Measurements from ENCODE around the gene DMRTB1. TPM values are rescaled to one million over a fixed set of nuclear protein-coding genes. Genes with fewer than 3 reads are reported as not detected.
A peak's percentile ranks its signal among the peaks of the same experiment; 100 is the strongest.

DMRTB1 gene
- total RNA-seq: not detected

GRCh38 chr1:53459321-53460175 lies at the start of gene DMRTB1:
DMRTB1 (plus strand) TSS chr1:53459399; CDS start chr1:53459454, 55 bp downstream.
- Mint-ChIP-seq H3K27me3 (no peaks in the 10 kb centered on the region), H3K4me1 (no peaks in the 10 kb centered on the region), H3K36me3 (ENCODE audit: low read depth) (no peaks in the 10 kb centered on the region), H3K27ac (no peak within 1 kb of the TSS), H3K4me3 (no peak within 1 kb of the TSS), H3K9me3 (no peaks in the 10 kb centered on the region)
- ATAC-seq (replicated peaks): no peak

GRCh38 chr1:53409695-53410094 lies 49.5 kb upstream of the DMRTB1 start:
- no peaks in the 10 kb centered on the region for H3K9me3 Mint-ChIP-seq
- no peak overlapping the region for H3K4me3 Mint-ChIP-seq
- no peak for ATAC-seq (replicated peaks)
- peak overlapping the region; percentile 84 for H3K27ac Mint-ChIP-seq
- peaks cover 34% of the 10 kb centered on the region for H3K4me1 Mint-ChIP-seq
- H3K27me3 Mint-ChIP-seq: no peaks in the 10 kb centered on the region
- H3K36me3 Mint-ChIP-seq (ENCODE audit: low read depth): no peaks in the 10 kb centered on the region

- H3K36me3 Mint-ChIP-seq (ENCODE audit: low read depth): no peaks in the 10 kb centered on the region
- H3K4me3 Mint-ChIP-seq: peak overlapping the region; percentile 5
- H3K4me1 Mint-ChIP-seq: peaks cover 34% of the 10 kb centered on the region
- H3K9me3 Mint-ChIP-seq: no peaks in the 10 kb centered on the region
- no peak for ATAC-seq (replicated peaks)
- peak overlapping the region; percentile 84 for H3K27ac Mint-ChIP-seq
- no peaks in the 10 kb centered on the region for H3K27me3 Mint-ChIP-seq
These were observed 49.1 kb upstream of the DMRTB1 start for GRCh38 chr1:53410100-53410541.

GRCh38 chr1:53410701-53411100 lies 48.5 kb upstream of the DMRTB1 start:
- no peak for ATAC-seq (replicated peaks)
- no peaks in the 10 kb centered on the region for H3K36me3 Mint-ChIP-seq (ENCODE audit: low read depth)
- no peaks in the 10 kb centered on the region for H3K9me3 Mint-ChIP-seq
- H3K27ac Mint-ChIP-seq: peak overlapping the region; percentile 84
- H3K4me1 Mint-ChIP-seq: peaks cover 34% of the 10 kb centered on the region
- no peak overlapping the region for H3K4me3 Mint-ChIP-seq
- H3K27me3 Mint-ChIP-seq: no peaks in the 10 kb centered on the region

- Mint-ChIP-seq H3K9me3 (no peaks in the 10 kb centered on the region), H3K27ac (peak overlapping the region; percentile 84), H3K4me3 (peak overlapping the region; percentile 60), H3K27me3 (no peaks in the 10 kb centered on the region), H3K36me3 (ENCODE audit: low read depth) (no peaks in the 10 kb centered on the region), H3K4me1 (peaks cover 34% of the 10 kb centered on the region)
- ATAC-seq (replicated peaks): peak; percentile 57
These were observed 47.6 kb upstream of the DMRTB1 start for GRCh38 chr1:53411541-53412152.

- Mint-ChIP-seq H3K4me1 (peaks cover 33% of the 10 kb centered on the region), H3K4me3 (peak overlapping the region; percentile 60), H3K27me3 (no peaks in the 10 kb centered on the region), H3K36me3 (ENCODE audit: low read depth) (no peaks in the 10 kb centered on the region), H3K27ac (peak overlapping the region; percentile 84), H3K9me3 (no peaks in the 10 kb centered on the region)
- no peak for ATAC-seq (replicated peaks)
These were observed 46.7 kb upstream of the DMRTB1 start for GRCh38 chr1:53412285-53413174.

- Mint-ChIP-seq H3K36me3 (ENCODE audit: low read depth) (no peaks in the 10 kb centered on the region), H3K4me3 (peak overlapping the region; percentile 60), H3K9me3 (no peaks in the 10 kb centered on the region), H3K27me3 (no peaks in the 10 kb centered on the region), H3K4me1 (peaks cover 28% of the 10 kb centered on the region), H3K27ac (peak overlapping the region; percentile 84)
- peak; percentile 90 for ATAC-seq (replicated peaks)
These were observed 45.8 kb upstream of the DMRTB1 start for GRCh38 chr1:53413175-53414001.

GRCh38 chr1:53414632-53415031 lies 44.6 kb upstream of the DMRTB1 start:
- Mint-ChIP-seq H3K27ac (peak overlapping the region; percentile 84), H3K27me3 (no peaks in the 10 kb centered on the region), H3K36me3 (ENCODE audit: low read depth) (no peaks in the 10 kb centered on the region), H3K4me1 (peaks cover 28% of the 10 kb centered on the region), H3K4me3 (no peak overlapping the region), H3K9me3 (no peaks in the 10 kb centered on the region)
- ATAC-seq (replicated peaks): no peak

- no peak for ATAC-seq (replicated peaks)
- Mint-ChIP-seq H3K27ac (no peak overlapping the region), H3K4me1 (peaks cover 28% of the 10 kb centered on the region), H3K36me3 (ENCODE audit: low read depth) (no peaks in the 10 kb centered on the region), H3K27me3 (no peaks in the 10 kb centered on the region), H3K4me3 (no peak overlapping the region), H3K9me3 (no peaks in the 10 kb centered on the region)
These were observed 43.8 kb upstream of the DMRTB1 start for GRCh38 chr1:53415432-53415831.

GRCh38 chr1:53416269-53416813 lies 42.9 kb upstream of the DMRTB1 start:
- no peaks in the 10 kb centered on the region for H3K27me3 Mint-ChIP-seq
- no peak for ATAC-seq (replicated peaks)
- H3K36me3 Mint-ChIP-seq (ENCODE audit: low read depth): no peaks in the 10 kb centered on the region
- H3K27ac Mint-ChIP-seq: no peak overlapping the region
- peaks cover 27% of the 10 kb centered on the region for H3K4me1 Mint-ChIP-seq
- peaks cover 3% of the 10 kb centered on the region for H3K9me3 Mint-ChIP-seq
- H3K4me3 Mint-ChIP-seq: no peak overlapping the region

- Mint-ChIP-seq H3K9me3 (peaks cover 5% of the 10 kb centered on the region), H3K36me3 (ENCODE audit: low read depth) (no peaks in the 10 kb centered on the region), H3K27ac (no peak overlapping the region), H3K27me3 (no peaks in the 10 kb centered on the region), H3K4me1 (peaks cover 22% of the 10 kb centered on the region), H3K4me3 (no peak overlapping the region)
- ATAC-seq (replicated peaks): no peak
These were observed 42.1 kb upstream of the DMRTB1 start for GRCh38 chr1:53417074-53417511.

- no peak overlapping the region for H3K4me3 Mint-ChIP-seq
- H3K36me3 Mint-ChIP-seq (ENCODE audit: low read depth): no peaks in the 10 kb centered on the region
- H3K9me3 Mint-ChIP-seq: peaks cover 5% of the 10 kb centered on the region
- no peaks in the 10 kb centered on the region for H3K27me3 Mint-ChIP-seq
- no peak overlapping the region for H3K27ac Mint-ChIP-seq
- H3K4me1 Mint-ChIP-seq: peaks cover 5% of the 10 kb centered on the region
- ATAC-seq (replicated peaks): no peak
These were observed 40.2 kb upstream of the DMRTB1 start for GRCh38 chr1:53419034-53419433.

GRCh38 chr1:53420341-53420740 lies 38.9 kb upstream of the DMRTB1 start:
- no peaks in the 10 kb centered on the region for H3K36me3 Mint-ChIP-seq (ENCODE audit: low read depth)
- H3K4me3 Mint-ChIP-seq: no peak overlapping the region
- H3K9me3 Mint-ChIP-seq: peaks cover 5% of the 10 kb centered on the region
- H3K27me3 Mint-ChIP-seq: no peaks in the 10 kb centered on the region
- H3K4me1 Mint-ChIP-seq: no peaks in the 10 kb centered on the region
- H3K27ac Mint-ChIP-seq: no peak overlapping the region
- no peak for ATAC-seq (replicated peaks)
